ENCODE data around the gene TMEM181.

- TF ChIP-seq, protein P1, sequence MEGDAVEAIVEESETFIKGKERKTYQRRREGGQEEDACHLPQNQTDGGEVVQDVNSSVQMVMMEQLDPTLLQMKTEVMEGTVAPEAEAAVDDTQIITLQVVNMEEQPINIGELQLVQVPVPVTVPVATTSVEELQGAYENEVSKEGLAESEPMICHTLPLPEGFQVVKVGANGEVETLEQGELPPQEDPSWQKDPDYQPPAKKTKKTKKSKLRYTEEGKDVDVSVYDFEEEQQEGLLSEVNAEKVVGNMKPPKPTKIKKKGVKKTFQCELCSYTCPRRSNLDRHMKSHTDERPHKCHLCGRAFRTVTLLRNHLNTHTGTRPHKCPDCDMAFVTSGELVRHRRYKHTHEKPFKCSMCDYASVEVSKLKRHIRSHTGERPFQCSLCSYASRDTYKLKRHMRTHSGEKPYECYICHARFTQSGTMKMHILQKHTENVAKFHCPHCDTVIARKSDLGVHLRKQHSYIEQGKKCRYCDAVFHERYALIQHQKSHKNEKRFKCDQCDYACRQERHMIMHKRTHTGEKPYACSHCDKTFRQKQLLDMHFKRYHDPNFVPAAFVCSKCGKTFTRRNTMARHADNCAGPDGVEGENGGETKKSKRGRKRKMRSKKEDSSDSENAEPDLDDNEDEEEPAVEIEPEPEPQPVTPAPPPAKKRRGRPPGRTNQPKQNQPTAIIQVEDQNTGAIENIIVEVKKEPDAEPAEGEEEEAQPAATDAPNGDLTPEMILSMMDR (IDR thresholded peaks at IDR 0.05) = no peak
- TF ChIP-seq EZH2 (IDR thresholded peaks at IDR 0.05) (no peak), EZH2phosphoT487 (IDR thresholded peaks at IDR 0.05) (no peak)
These were observed 14.6 kb upstream of the TMEM181 start for GRCh38 chr6:158545043-158545966.
